Stimulated activated memory B cell treated with anti-CD40 and anti-IgM and Interleukin-4, amounts not matched to agents 10 μg/mL and 1 μg/mL and 100 μg/mL, for 72 hours (primary cell): ENCODE data around the gene RASGRP3.
A peak's percentile ranks its signal among the peaks of the same experiment; 100 is the strongest.

ENCODE experiments used
- ATAC-seq: fragments of 150-1000 bp; cut with Tn5 transposase; 2 replicates; pipeline ENCODE4 v1.10.0; 2021
- H3K27ac Mint-ChIP-seq: one replicate; pipeline ENCODE4 v1.8.0; 2022; ENCODE audit warnings: mild to moderate bottlenecking, mixed read lengths
- H3K27me3 Mint-ChIP-seq: one replicate; pipeline ENCODE4 v1.8.0; 2022; ENCODE audit warnings: mixed read lengths
- H3K36me3 Mint-ChIP-seq: one replicate; pipeline ENCODE4 v1.8.0; 2022; ENCODE audit warnings: mixed read lengths
- H3K4me1 Mint-ChIP-seq: one replicate; pipeline ENCODE4 v1.8.0; 2022; ENCODE audit warnings: mixed read lengths
- H3K4me3 Mint-ChIP-seq: one replicate; pipeline ENCODE4 v1.8.0; 2022; ENCODE audit warnings: mild to moderate bottlenecking, moderate library complexity, mixed read lengths
- H3K9me3 Mint-ChIP-seq: one replicate; pipeline ENCODE4 v1.8.0; 2022; ENCODE audit warnings: mixed read lengths

Gene RASGRP3

GRCh38 chr2:33478968-33479731, 2.7 kb downstream of the RASGRP3 start:
- Mint-ChIP-seq H3K4me3 (peak overlapping the region; percentile 97), H3K36me3 (peaks cover 33% of the 10 kb centered on the region), H3K27ac (peak overlapping the region; percentile 100), H3K4me1 (peaks cover 62% of the 10 kb centered on the region), H3K9me3 (no peaks in the 10 kb centered on the region), H3K27me3 (no peaks in the 10 kb centered on the region)
- ATAC-seq: peak; percentile 65

GRCh38 chr2:33482518-33482917, 6.1 kb downstream of the RASGRP3 start:
- peaks cover 70% of the 10 kb centered on the region for H3K4me1 Mint-ChIP-seq
- ATAC-seq: no peak
- H3K4me3 Mint-ChIP-seq: peak overlapping the region; percentile 32

GRCh38 chr2:33484042-33484621, 7.7 kb downstream of the RASGRP3 start:
- Mint-ChIP-seq H3K4me1 (peaks cover 80% of the 10 kb centered on the region), H3K36me3 (peaks cover 41% of the 10 kb centered on the region), H3K27me3 (no peaks in the 10 kb centered on the region), H3K4me3 (peak overlapping the region; percentile 77), H3K9me3 (peaks cover 2% of the 10 kb centered on the region), H3K27ac (peak overlapping the region; percentile 100)
- ATAC-seq: peak; percentile 64

More at GRCh38 chr2:33482518-33482917, 6.1 kb downstream of the RASGRP3 start:
- no peaks in the 10 kb centered on the region for H3K27me3 Mint-ChIP-seq
- H3K27ac Mint-ChIP-seq: peak overlapping the region; percentile 100
- peaks cover 2% of the 10 kb centered on the region for H3K9me3 Mint-ChIP-seq
- H3K36me3 Mint-ChIP-seq: peaks cover 42% of the 10 kb centered on the region

GRCh38 chr2:33485051-33485450, 8.6 kb downstream of the RASGRP3 start:
- Mint-ChIP-seq H3K4me1 (peaks cover 79% of the 10 kb centered on the region), H3K27ac (peak overlapping the region; percentile 100), H3K4me3 (peak overlapping the region; percentile 77), H3K27me3 (no peaks in the 10 kb centered on the region), H3K9me3 (peaks cover 2% of the 10 kb centered on the region), H3K36me3 (peaks cover 39% of the 10 kb centered on the region)
- no peak for ATAC-seq

- peaks cover 76% of the 10 kb centered on the region for H3K4me1 Mint-ChIP-seq
Measured at GRCh38 chr2:33486544-33486943, 10.1 kb downstream of the RASGRP3 start.

GRCh38 chr2:33488178-33488690, 11.8 kb downstream of the RASGRP3 start:
- Mint-ChIP-seq H3K27me3 (no peaks in the 10 kb centered on the region), H3K4me1 (peaks cover 81% of the 10 kb centered on the region), H3K27ac (peak overlapping the region; percentile 100), H3K9me3 (peaks cover 2% of the 10 kb centered on the region), H3K36me3 (peaks cover 33% of the 10 kb centered on the region), H3K4me3 (peak overlapping the region; percentile 63)
- ATAC-seq: peak; percentile 42

More at GRCh38 chr2:33486544-33486943, 10.1 kb downstream of the RASGRP3 start:
- peaks cover 2% of the 10 kb centered on the region for H3K9me3 Mint-ChIP-seq
- H3K27ac Mint-ChIP-seq: peak overlapping the region; percentile 100
- no peaks in the 10 kb centered on the region for H3K27me3 Mint-ChIP-seq
- H3K4me3 Mint-ChIP-seq: no peak overlapping the region
- no peak for ATAC-seq
- peaks cover 34% of the 10 kb centered on the region for H3K36me3 Mint-ChIP-seq

- Mint-ChIP-seq H3K36me3 (peaks cover 35% of the 10 kb centered on the region), H3K27me3 (no peaks in the 10 kb centered on the region), H3K4me3 (peak overlapping the region; percentile 63), H3K27ac (peak overlapping the region; percentile 100), H3K9me3 (peaks cover 2% of the 10 kb centered on the region), H3K4me1 (peaks cover 81% of the 10 kb centered on the region)
- ATAC-seq: peak; percentile 39
Measured at GRCh38 chr2:33488715-33489540, 12.5 kb downstream of the RASGRP3 start.

GRCh38 chr2:33489835-33490431, 13.5 kb downstream of the RASGRP3 start:
- ATAC-seq: peak; percentile 34
- Mint-ChIP-seq H3K9me3 (peaks cover 2% of the 10 kb centered on the region), H3K4me1 (peaks cover 80% of the 10 kb centered on the region), H3K36me3 (peaks cover 35% of the 10 kb centered on the region), H3K27ac (peak overlapping the region; percentile 100), H3K4me3 (peak overlapping the region; percentile 50), H3K27me3 (no peaks in the 10 kb centered on the region)

GRCh38 chr2:33491441-33492084, 15.1 kb downstream of the RASGRP3 start:
- no peak for ATAC-seq
- Mint-ChIP-seq H3K4me1 (peaks cover 87% of the 10 kb centered on the region), H3K27me3 (no peaks in the 10 kb centered on the region), H3K27ac (peak overlapping the region; percentile 84), H3K9me3 (peaks cover 1% of the 10 kb centered on the region), H3K36me3 (peaks cover 31% of the 10 kb centered on the region), H3K4me3 (peak overlapping the region; percentile 55)

- H3K4me3 Mint-ChIP-seq: peak overlapping the region; percentile 46
Measured at GRCh38 chr2:33492399-33493134, 16.1 kb downstream of the RASGRP3 start.

GRCh38 chr2:33494155-33494779, 17.8 kb downstream of the RASGRP3 start:
- Mint-ChIP-seq H3K27me3 (no peaks in the 10 kb centered on the region), H3K4me3 (peak overlapping the region; percentile 63), H3K27ac (peak overlapping the region; percentile 84), H3K9me3 (no peaks in the 10 kb centered on the region), H3K4me1 (peaks cover 85% of the 10 kb centered on the region), H3K36me3 (peaks cover 21% of the 10 kb centered on the region)
- peak; percentile 42 for ATAC-seq

More at GRCh38 chr2:33492399-33493134, 16.1 kb downstream of the RASGRP3 start:
- no peaks in the 10 kb centered on the region for H3K9me3 Mint-ChIP-seq
- peak overlapping the region; percentile 84 for H3K27ac Mint-ChIP-seq
- H3K4me1 Mint-ChIP-seq: peaks cover 83% of the 10 kb centered on the region
- no peaks in the 10 kb centered on the region for H3K27me3 Mint-ChIP-seq
- no peak for ATAC-seq
- peaks cover 21% of the 10 kb centered on the region for H3K36me3 Mint-ChIP-seq

GRCh38 chr2:33494877-33495641, 18.6 kb downstream of the RASGRP3 start:
- Mint-ChIP-seq H3K4me3 (peak overlapping the region; percentile 61), H3K27me3 (no peaks in the 10 kb centered on the region), H3K27ac (peak overlapping the region; percentile 84), H3K9me3 (no peaks in the 10 kb centered on the region), H3K4me1 (peaks cover 86% of the 10 kb centered on the region), H3K36me3 (peaks cover 26% of the 10 kb centered on the region)
- ATAC-seq: no peak

- peak overlapping the region; percentile 61 for H3K4me3 Mint-ChIP-seq
- no peak for ATAC-seq
Measured at GRCh38 chr2:33495683-33496082, 19.2 kb downstream of the RASGRP3 start.

More at GRCh38 chr2:33495683-33496082, 19.2 kb downstream of the RASGRP3 start:
- Mint-ChIP-seq H3K36me3 (peaks cover 27% of the 10 kb centered on the region), H3K27me3 (no peaks in the 10 kb centered on the region), H3K9me3 (peaks cover 3% of the 10 kb centered on the region), H3K27ac (peak overlapping the region; percentile 84), H3K4me1 (peaks cover 85% of the 10 kb centered on the region)
